Cardiac fibroblast (primary cell): Measurements from ENCODE around the gene JAG1.

Source experiments
- DNase-seq, 2 donors: peaks; one replicate each; pipeline versions ENCODE4 v3.0.0 to v3.0.0-alpha.2; 2010; ENCODE audit warnings: low read depth in 2 of 2
- H3K4me3 ChIP-seq, 2 donors: replicated peaks in 1 of 2; 1 replicate in 1 of 2; 2 replicates in 1 of 2; pipeline ENCODE4 v1.5.1; 2011; ENCODE audit warnings: low read depth in 2 of 2, low read length in 2 of 2, mild to moderate bottlenecking in 2 of 2, moderate library complexity in 1 of 2
- CTCF ChIP-seq: IDR thresholded peaks from one replicate; pipeline ENCODE4 v1.5.1; 2011; ENCODE audit warnings: low read depth, mild to moderate bottlenecking, low read length, inconsistent platforms

The JAG1 gene

DNA sequence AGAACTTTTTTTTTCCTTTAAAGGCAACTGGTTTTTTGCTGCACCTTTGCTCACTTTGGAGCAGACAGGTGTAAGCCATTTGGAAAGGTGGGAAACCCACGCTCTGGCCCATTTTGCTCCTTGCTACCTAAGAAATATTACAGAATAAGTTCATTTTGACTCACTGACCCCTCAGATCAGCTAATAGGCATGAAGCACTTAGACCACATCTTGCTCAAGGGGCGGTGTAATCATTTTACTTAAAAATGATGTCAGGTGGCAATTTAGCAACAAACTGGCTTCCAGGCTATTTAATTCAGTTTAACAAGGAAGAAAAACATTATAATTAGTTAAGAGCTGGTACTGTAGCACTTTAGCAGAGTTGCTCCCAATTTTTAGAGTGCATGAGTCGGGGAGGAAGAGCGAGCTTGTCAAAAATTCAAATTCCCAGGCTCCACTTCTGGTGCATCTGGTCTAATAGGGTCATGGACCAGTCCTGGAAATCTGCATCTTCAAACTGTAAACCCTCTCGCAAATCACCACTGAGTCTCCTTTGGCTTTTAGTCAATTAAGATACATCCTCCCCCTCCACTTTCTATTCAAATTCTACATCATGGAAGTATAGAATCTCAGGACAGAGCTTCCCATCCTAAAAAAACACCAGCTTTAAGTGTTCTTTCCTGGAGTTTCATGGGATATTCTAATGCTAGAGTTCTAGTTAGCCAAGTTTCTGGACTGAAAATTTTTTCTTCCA, 38.2 kb downstream of the JAG1 start:
- H3K4me3 ChIP-seq: no peak overlapping the region
- no peak for TF ChIP-seq CTCF
- DNase-seq: peak in 1 of 2 donors; percentile 50

GRCh38 chr20:10634683-10635411, 39.0 kb downstream of the JAG1 start:
- no peak for TF ChIP-seq CTCF
- H3K4me3 ChIP-seq: no peak overlapping the region
- DNase-seq: peak; percentile 60 to 78

DNA sequence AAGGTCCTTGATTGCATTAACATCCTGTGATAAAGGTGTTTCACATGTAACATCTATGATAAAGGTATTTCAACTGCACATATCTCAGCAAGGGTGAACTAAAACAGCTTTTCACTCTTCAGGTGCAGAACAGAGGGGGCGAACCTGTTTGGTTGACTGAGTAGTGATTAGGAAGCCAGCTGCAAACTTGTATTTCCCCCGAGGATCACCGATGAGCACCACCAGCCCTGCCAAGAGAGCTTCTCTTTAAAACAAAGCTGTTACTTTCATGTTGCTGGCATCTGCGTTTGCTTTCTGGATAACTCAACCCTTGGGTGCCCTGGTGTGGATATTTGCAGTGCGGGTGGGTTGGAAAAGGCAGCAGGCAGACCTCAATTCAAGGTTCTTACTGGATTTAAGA, 39.6 kb downstream of the JAG1 start:
- no peak for TF ChIP-seq CTCF
- no peak for DNase-seq
- no peak overlapping the region for H3K4me3 ChIP-seq

DNA sequence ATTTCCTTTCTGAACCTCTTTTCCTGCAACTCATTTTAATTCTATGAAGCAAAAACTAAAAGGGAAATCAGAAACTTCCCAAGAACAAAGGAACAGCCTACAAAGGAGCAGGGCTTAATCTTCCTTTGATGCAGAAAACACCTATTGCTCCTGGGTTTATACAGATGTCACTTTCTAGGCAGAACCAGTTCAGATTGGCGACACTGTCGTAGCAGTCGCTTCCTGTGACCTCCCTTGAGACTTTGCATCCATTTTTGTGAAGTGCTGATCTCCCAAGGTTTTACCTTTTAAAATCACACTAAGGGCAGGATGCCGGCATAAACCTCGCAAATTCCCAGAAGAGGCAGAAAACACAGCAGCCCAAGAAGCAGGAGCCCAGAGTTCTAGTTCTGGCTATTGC, 40.1 kb downstream of the JAG1 start:
- no peak for DNase-seq
- H3K4me3 ChIP-seq: no peak overlapping the region
- no peak for TF ChIP-seq CTCF

- no peak for DNase-seq
- TF ChIP-seq CTCF: no peak
- H3K4me3 ChIP-seq: no peak overlapping the region
These were observed 40.9 kb downstream of the JAG1 start for GRCh38 chr20:10632721-10633509.

- TF ChIP-seq CTCF: no peak
- DNase-seq: no peak
- H3K4me3 ChIP-seq: no peak overlapping the region
These were observed 42.7 kb downstream of the JAG1 start for GRCh38 chr20:10631126-10631525.
